HG02870 (cell line): ENCODE results near the gene PIGV.
"Not testable (repeated sequence)": the region's sequence is repeated elsewhere in the genome, so short reads cannot be mapped to it uniquely, and the experiment has no call there.

Experiments
- ATAC-seq: cut with Tn5 transposase; IDR thresholded peaks from one replicate; pipeline ENCODE4 v1.9.1; 2021; ENCODE audit warnings: mild to moderate bottlenecking, moderate library complexity; ENCODE audit not compliant: unreplicated experiment

The PIGV gene

DNA sequence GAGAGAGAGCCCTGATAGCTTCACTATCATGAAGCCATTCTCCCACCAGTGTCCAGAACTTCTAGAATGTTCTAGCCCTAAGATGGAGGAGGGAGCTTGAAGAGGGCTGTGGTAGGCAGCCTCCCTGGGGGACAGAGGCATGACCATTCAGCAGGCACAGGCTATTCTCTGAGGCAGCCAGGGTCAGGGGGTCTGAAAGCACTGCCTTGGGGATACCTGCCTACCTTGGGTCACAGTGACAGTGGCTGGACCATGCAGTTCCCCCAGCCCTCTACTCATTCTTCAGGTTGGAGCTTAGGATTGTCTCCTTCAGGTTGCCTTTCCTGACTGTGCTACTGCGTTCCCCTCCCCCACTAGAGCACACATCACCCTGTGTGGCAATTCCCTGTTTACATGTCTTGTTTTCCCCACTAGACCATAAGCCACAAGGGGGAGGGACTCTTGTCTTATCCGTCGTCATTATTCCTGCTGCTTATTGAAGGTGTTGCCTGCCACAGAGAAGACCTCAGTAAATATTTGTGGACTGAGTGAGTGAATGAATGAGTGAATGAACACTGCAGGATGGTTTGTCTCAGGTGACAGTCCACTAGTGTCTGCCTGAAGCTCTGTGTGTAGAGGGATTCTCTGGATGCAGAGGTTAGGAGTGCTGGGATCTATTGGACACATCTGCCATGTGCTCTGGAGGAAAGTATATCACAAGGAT is 43.9 kb downstream of the PIGV start:
- ATAC-seq = no peak

DNA sequence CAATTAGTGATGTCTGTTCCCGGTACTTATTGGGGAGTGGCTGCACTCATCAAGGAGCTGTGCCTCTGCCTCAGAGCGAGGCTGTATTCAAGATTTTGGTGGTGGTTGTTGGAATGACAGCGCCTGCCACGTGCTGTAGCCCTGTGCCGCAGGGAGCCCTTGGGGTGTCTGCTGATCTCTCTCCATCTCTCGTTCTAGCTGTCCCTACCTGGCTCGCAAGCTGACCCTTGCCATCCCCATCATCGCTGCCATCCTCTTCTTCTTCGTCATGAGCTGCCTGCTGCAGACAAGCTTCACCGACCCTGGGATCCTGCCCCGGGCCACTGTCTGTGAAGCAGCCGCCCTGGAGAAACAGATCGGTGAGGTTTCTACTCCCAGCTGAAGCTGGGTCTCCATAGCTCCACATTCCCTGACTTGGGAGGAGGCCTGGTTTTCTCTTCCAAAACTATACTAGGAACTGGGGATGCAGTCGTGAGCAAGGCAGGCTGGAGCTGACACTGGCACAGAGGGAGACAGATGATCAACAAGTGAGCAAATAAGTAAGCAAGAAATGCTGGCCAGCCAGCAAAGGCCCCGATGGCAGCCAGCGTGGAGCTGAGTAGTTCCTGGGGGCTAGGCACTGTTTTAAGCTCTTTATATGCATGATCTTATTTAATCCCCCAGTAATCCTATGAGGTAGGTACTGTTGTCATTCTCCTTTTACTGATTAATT is 44.7 kb downstream of the PIGV start:
- ATAC-seq = no peak

DNA sequence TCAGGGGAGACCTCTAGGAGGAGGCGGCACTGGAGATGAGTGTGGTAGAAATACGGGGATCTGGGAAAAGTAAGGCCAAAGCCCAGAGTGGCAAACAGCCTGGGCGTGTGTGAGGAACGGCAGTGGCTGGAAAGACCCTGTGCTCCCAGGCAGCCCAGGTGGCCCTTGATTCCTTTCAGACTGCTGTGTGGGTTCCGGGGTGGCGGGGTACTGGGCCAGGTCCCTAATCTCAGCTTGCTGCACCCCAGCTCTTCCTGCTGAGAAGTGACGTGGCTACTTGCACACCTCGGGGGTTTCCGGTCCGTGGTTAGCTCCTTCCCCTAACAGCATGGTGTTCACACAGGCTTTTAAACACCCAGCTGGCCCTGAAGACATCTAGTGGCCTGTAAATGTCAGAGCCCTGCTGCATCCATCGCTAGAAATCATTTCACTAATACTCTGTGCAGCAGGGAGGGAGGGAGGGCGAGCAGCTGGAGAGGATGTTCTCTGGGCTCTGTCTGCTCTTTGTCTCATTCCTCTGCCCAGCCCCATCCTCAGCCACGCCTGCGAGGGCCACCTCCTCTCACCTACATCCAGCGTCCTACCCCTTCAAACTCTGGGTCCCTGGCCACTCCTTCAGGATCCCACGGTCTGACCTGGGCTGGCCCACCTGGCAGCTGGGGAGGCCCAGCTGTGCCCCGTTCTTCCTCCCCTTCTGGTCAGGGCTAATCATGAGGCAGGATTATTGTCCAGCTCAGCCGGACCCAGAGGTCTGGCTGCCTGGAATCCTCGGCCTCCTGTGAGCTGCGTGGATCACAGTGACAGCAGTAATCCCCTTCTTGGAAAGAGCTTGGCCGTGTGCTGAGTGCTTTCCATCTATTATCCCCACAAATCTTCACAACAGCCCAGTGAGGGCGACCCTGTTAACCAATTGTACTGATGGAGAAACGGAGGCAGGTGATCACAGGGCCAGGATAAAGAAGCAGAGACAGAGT is 46.0 kb downstream of the PIGV start:
- ATAC-seq = peak; percentile 74

DNA sequence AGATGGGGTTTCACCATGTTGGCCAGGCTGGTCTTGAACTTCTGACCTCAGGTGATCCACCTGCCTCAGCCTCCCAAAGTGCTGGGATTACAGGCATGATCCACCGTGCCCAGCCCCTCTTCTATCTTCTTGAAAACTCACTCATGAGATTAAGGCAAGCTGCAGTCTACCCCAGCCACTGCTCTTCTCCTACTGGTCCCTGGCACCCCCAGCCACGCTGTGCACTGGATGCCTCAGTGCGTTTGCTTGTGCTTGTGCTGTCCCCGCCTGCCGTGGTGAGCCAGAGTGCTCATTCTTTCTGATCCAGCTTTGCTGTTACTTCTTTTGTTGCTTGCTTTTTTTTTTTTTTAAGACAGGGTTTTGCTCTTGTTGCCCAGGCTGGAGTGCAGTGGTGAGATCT is 49.9 kb downstream of the PIGV start:
- not testable (repeated sequence) for ATAC-seq

DNA sequence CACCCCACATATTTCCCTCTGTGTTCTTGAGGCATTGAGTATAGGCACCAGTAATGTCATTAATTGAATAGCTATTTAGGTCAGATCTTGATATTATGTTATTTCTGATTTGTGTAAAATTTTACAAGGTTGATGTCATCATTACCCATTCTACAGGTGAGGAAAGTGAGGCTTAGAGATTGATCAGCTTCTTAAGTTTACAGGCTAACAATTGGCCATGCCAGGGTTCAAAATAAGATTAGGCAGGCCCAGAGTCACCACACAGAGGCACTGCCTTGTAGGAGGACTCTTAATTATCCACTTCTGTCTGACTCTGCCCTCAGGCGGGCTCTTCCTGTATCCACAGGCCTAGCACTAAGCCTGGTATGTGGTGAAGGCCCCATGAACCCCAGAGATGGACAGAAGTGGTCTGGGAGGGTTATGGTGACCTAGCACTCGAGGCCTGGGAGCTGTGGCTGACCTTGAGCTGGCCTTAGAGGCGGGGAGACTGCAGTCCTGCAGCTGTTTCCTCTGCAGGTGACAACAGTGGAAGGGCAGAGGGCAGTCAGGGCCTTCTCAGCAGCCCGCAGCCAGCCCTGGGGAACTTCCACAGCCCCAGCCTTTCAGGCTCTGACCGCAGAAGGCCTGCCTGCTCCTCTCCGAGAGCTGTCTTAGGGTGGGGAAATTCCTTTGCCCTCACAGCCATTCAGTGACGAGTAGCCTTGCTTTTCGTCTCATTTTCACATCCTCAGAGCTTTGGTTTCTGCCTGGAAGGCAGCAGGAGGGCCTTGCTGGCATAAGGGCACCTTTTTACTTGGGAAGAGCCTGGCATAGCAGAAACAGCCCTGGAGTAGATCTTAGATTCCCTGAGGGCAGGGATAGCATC is 51.0 kb downstream of the PIGV start:
- peak; percentile 93 for ATAC-seq

DNA sequence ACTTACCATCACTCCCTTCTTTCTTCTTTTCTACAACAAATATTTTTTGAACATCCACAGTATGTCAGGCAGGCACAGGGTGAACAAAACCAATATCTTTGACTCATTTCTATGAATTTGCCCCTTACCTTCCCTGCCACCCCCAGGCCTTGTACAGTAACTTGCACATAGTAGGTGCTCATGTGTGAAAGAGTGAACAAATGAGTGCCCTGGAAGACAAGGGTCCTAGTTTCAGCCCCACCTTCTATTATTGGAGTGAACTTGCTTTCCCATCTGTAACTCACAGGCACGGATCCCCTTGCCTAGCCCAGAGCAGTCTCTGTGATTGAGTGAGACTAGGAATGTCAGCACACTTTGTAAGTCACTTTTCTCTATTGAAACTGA is 51.6 kb downstream of the PIGV start:
- ATAC-seq = no peak

DNA sequence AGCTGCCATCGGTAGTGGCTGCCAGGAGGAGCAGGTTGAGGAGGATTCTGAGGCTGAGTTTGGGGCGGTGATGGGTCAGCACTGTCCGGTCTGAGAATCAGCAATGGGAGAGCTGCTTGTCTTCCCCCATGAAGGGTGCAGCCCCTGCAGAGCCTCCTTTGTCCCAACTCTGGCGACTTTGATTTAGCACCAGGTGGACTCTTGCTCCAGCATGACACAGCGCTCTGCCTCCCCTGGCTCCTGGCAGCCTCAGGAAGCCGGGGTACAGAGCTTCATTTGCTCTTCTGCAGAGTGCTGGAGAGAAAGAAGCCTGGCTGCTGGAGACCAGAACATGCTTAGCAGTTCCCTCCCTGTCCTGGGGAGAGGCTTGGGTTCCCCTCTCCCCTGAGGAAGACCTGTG is 52.0 kb downstream of the PIGV start:
- no peak for ATAC-seq

DNA sequence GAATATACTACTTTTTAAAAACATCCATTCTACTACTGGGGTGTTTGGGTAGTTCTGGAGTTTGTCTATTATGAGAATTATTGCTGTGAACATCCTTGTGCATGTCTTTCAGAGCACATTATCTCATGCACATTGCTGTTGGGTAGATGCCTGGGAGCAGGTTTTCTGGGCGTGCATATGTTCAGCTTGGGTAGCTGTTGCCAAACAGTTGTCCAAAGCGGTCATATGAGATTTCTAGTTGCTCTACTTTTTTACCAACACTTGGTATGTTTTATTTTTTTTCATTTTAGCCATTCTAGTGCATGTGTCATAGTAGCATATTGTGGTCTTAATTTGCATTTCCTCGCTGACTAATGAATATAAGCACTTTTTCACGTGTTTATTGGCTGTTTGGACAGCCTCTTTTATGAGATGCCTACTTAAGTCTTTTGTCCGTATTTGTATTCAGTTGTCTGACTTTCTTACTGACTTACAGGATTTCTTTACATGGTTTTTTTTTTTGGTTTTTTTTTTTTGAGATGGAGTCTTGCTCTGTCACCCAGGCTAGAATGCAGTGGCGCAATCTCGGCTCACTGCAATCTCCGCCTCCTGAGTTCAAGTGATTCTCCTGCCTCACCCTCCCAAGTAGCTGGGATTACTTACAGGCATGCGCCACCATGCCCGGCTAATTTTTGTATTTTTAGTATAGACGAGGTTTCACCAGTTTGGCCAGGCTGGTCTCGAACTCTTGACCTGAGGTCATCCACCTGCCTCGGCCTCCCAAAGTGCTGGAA is 56.9 kb downstream of the PIGV start:
- no peak for ATAC-seq

DNA sequence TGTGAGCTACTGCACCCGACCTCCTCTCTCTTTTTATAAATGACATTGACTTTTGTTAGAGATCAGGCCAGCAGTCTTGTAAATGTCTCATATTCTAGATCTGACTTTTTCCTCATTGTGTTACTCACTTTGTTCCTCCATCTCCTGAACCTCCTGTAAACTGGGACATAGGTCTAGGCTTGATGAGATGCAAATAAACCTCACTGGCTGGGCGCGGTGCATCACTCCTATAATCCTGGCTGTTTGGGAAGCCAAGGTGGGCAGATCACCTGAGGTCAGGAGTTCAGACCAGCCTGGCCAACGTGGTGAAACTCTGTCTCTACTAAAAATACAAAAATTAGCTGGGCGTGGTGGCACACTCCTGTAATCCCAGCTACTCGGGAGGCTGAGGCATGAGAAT is 60.1 kb downstream of the PIGV start:
- ATAC-seq = not testable (repeated sequence)
